Measurements from ENCODE around the gene SLCO6A1.

SLCO6A1 gene

GRCh38 chr5:102498271-102499034 is at the start of gene SLCO6A1:
Gene SLCO6A1, minus strand, starts transcription at chr5:102499001. Its CDS starts 157 bp downstream, at chr5:102498844.
- no peaks in the 10 kb centered on the region for H3K4me1 ChIP-seq (ENCODE audit: control insufficient read depth, insufficient read depth, low read length)
- no peak within 1 kb of the TSS for H3K27ac ChIP-seq (ENCODE audit: low read depth, low read length)
- no peak within 1 kb of the TSS for H3K9ac ChIP-seq (ENCODE audit: low read depth, low read length)
- H3K9me3 ChIP-seq (ENCODE audit: control insufficient read depth, insufficient read depth, low read length), result no peaks in the 10 kb centered on the region
- H3K4me3 ChIP-seq (ENCODE audit: low read depth, low read length), result no peak within 1 kb of the TSS
- H3K36me3 ChIP-seq (ENCODE audit: control insufficient read depth, insufficient read depth, low read length), result no peaks in the 10 kb centered on the region
- H3K27me3 ChIP-seq (ENCODE audit: control insufficient read depth, insufficient read depth, low read length), result no peaks in the 10 kb centered on the region

DNA sequence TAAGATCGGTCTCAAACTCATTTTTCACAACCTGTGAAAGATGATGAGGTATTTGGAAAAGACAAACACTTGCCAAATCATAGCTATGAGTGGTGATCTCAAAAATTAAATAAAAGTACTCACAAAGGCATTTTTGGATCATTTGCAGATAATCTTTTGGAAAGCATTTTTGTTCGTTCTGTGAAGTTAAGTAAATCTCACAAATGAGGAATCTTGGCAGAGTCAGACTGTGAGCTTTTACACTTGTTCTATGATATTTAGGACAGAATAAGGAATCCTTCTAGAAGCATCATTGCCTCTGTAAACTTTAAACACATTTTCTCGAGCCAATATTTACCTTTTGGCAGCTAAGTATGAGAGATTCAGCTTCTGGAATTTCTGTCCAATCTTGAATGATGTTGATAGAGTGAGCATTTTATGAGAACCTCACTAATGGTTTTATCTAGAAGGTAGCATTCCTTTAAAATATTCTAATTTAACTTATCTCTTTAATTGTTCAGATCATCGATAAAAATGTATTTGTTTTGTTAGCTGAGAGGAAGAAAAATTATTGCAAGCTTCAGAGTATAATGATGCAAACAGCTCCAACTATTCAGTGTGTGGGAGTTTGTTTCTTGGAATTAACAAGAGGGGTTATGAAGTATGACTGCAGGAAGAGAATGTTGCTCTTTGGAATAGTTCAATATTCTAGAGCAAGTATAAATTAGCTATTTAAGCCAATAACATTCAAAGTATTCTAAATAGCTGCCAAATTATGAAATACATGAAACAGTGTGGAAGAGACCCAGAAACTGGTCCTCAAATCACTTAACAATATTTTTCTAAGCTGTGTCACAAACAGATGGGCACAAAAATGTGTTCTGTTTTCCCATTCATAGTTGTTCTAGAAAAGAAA is 48.6 kb upstream of the SLCO6A1 start:
- Histone ChIP-seq H3K4me3 (ENCODE audit: low read depth, low read length) (no peak overlapping the region), H3K4me1 (ENCODE audit: control insufficient read depth, insufficient read depth, low read length) (no peaks in the 10 kb centered on the region), H3K27ac (ENCODE audit: low read depth, low read length) (no peak overlapping the region), H3K36me3 (ENCODE audit: control insufficient read depth, insufficient read depth, low read length) (no peaks in the 10 kb centered on the region), H3K9ac (ENCODE audit: low read depth, low read length) (no peak overlapping the region), H3K9me3 (ENCODE audit: control insufficient read depth, insufficient read depth, low read length) (no peaks in the 10 kb centered on the region), H3K27me3 (ENCODE audit: control insufficient read depth, insufficient read depth, low read length) (no peaks in the 10 kb centered on the region)

DNA sequence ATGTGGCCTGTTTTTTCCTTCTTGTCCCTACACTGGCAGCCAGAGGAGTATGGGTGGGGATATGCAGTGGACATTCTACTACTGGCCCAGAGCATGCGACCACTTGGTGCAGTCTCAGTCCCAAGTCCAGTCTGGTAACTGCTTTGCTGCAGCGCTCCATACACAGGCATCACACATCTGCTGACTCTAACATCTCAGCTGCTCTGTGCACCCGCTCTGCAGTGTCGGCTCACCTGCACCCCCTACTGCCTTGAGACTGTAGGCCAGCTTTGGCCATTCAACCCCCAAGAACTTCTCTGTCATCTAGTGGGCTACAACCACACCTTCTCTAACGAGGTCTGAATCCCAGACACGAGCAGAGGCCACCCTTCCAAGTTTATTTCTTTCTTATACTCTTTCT is 46.4 kb upstream of the SLCO6A1 start:
- no peaks in the 10 kb centered on the region for H3K9me3 ChIP-seq (ENCODE audit: control insufficient read depth, insufficient read depth, low read length)
- no peak overlapping the region for H3K4me3 ChIP-seq (ENCODE audit: low read depth, low read length)
- H3K27ac ChIP-seq (ENCODE audit: low read depth, low read length), result no peak overlapping the region
- no peaks in the 10 kb centered on the region for H3K27me3 ChIP-seq (ENCODE audit: control insufficient read depth, insufficient read depth, low read length)
- no peaks in the 10 kb centered on the region for H3K36me3 ChIP-seq (ENCODE audit: control insufficient read depth, insufficient read depth, low read length)
- H3K9ac ChIP-seq (ENCODE audit: low read depth, low read length), result no peak overlapping the region
- no peaks in the 10 kb centered on the region for H3K4me1 ChIP-seq (ENCODE audit: control insufficient read depth, insufficient read depth, low read length)

DNA sequence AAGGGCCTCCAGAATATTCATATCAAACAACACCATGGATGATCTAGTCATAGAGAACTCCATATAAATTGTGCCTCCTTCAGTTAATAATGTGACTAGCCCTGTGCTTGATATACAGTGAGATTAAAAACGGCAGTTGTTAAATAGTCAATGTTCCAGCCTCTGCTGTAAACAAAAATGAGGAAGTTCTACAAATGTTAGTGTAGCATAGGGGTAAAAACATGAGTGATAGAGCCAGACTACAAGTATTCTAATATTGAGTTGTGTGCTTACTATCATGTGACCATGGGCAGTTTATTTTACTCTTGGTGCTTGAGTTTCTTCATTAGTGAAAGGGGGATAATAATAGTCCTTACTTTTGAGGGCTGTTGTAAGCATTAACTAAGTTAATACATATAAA is 43.3 kb upstream of the SLCO6A1 start:
- Histone ChIP-seq H3K9ac (ENCODE audit: low read depth, low read length) (no peak overlapping the region), H3K27me3 (ENCODE audit: control insufficient read depth, insufficient read depth, low read length) (no peaks in the 10 kb centered on the region), H3K36me3 (ENCODE audit: control insufficient read depth, insufficient read depth, low read length) (no peaks in the 10 kb centered on the region), H3K27ac (ENCODE audit: low read depth, low read length) (no peak overlapping the region), H3K4me1 (ENCODE audit: control insufficient read depth, insufficient read depth, low read length) (0 out of 2 replicates have a peak, but pooled peaks cover 4% of the 10 kb centered on the region), H3K9me3 (ENCODE audit: control insufficient read depth, insufficient read depth, low read length) (no peaks in the 10 kb centered on the region), H3K4me3 (ENCODE audit: low read depth, low read length) (no peak overlapping the region)

DNA sequence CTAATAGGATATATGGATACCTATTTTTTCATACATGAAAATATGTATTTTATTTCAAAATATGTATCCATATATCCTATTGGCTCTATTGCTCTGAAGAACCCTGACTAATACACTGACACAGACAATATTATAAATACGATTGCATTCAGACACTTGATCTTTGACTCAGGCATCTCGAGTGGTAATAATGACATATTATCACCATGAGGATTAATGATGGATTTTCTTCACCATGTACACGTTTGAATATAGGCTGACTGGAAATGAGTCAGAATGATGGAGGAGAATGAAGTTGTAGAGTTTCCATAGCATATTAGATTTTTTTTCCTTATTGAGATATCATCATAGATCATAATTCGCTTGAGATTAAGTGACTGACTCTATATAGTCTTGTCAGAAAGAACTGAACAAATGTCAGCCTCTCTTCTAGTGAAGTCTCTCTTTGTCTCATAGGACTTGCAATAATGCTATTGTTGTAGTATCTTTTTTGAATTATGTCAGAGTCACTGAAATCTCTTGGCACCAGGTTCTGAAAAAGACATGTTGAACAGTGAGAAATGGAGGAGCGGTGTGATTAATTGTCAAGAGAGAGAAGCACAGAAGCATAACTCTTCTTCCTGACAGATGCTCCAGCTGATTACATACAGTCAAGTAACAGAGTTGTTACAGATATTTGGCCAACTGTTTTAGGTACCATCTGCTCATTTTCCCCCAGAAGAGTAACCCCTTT is 41.4 kb upstream of the SLCO6A1 start:
- Histone ChIP-seq H3K4me3 (ENCODE audit: low read depth, low read length) (no peak overlapping the region), H3K4me1 (ENCODE audit: control insufficient read depth, insufficient read depth, low read length) (0 out of 2 replicates have a peak, but pooled peaks cover 5% of the 10 kb centered on the region), H3K36me3 (ENCODE audit: control insufficient read depth, insufficient read depth, low read length) (no peaks in the 10 kb centered on the region), H3K9ac (ENCODE audit: low read depth, low read length) (no peak overlapping the region), H3K9me3 (ENCODE audit: control insufficient read depth, insufficient read depth, low read length) (no peaks in the 10 kb centered on the region), H3K27me3 (ENCODE audit: control insufficient read depth, insufficient read depth, low read length) (no peaks in the 10 kb centered on the region), H3K27ac (ENCODE audit: low read depth, low read length) (no peak overlapping the region)

DNA sequence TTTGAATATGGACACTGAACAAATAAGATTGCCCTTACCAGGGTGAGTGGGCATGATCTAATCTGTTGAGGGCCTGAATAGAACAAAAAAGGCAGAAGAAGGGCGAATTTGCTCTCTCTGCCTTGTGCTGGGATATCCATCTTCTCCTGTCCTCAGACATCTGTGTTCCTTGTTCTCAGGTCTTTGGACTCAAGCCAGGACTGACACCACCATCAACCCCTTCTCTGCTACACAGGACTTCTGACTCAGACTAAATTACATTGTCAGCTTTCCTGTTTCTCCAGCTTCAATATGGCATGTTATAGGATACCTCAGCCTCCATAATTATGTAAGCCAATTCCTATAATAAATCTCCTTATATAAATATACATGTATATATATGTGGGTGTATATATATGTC is 40.8 kb upstream of the SLCO6A1 start:
- no peaks in the 10 kb centered on the region for H3K9me3 ChIP-seq (ENCODE audit: control insufficient read depth, insufficient read depth, low read length)
- no peak overlapping the region for H3K9ac ChIP-seq (ENCODE audit: low read depth, low read length)
- H3K36me3 ChIP-seq (ENCODE audit: control insufficient read depth, insufficient read depth, low read length), result no peaks in the 10 kb centered on the region
- no peak overlapping the region for H3K27ac ChIP-seq (ENCODE audit: low read depth, low read length)
- H3K27me3 ChIP-seq (ENCODE audit: control insufficient read depth, insufficient read depth, low read length), result no peaks in the 10 kb centered on the region
- H3K4me1 ChIP-seq (ENCODE audit: control insufficient read depth, insufficient read depth, low read length), result 0 out of 2 replicates have a peak, but pooled peaks cover 5% of the 10 kb centered on the region
- H3K4me3 ChIP-seq (ENCODE audit: low read depth, low read length), result no peak overlapping the region

DNA sequence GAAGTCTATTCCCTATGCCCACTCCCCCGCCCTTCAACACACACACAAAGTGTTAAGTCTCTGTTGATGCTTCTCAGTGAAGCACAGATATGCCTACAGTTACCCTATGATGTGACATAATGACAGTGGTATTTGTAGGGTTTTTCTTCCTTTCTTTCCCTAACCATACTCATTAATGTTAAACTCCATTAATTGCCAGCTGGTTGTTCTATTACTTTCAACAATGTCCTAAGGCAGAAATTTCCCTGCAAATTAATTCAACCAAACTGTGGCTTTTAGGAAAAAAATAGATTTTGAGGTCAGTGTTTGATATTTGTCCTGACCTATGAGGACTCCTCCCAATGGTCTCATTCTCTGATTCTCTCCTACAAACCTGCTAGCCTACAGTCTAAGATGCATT is 38.2 kb upstream of the SLCO6A1 start:
- H3K27me3 ChIP-seq (ENCODE audit: control insufficient read depth, insufficient read depth, low read length), result no peaks in the 10 kb centered on the region
- H3K4me3 ChIP-seq (ENCODE audit: low read depth, low read length), result no peak overlapping the region
- no peaks in the 10 kb centered on the region for H3K9me3 ChIP-seq (ENCODE audit: control insufficient read depth, insufficient read depth, low read length)
- 0 out of 2 replicates have a peak, but pooled peaks cover 5% of the 10 kb centered on the region for H3K4me1 ChIP-seq (ENCODE audit: control insufficient read depth, insufficient read depth, low read length)
- H3K9ac ChIP-seq (ENCODE audit: low read depth, low read length), result no peak overlapping the region
- no peak overlapping the region for H3K27ac ChIP-seq (ENCODE audit: low read depth, low read length)
- H3K36me3 ChIP-seq (ENCODE audit: control insufficient read depth, insufficient read depth, low read length), result no peaks in the 10 kb centered on the region

DNA sequence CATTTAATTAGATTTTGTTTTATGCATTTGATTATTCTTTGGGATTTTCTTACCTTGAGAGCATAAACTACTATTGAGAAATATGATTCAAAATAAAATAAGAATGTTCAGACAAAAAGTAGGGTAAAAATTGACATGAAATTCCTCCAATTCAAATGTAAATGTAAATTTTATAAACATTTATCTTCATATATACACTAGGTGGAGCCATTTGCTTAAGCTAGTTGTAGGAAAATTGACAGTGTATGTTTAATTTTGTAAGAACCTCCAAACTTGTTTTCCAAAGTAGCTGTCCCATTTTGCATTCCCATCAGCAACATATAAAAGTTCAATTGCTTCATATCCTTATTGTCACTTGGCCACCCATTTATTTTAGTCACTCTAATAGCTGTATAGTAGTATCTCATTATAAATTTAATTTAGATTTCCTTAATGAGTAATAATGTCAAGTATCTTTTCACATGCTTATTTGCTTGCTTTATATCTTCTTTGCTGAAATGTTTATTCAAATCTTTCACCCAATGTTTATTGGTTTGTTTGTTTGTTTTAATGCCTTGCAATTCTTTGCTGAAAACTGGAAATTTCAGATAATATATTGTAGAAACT is 37.6 kb upstream of the SLCO6A1 start:
- Histone ChIP-seq H3K27me3 (ENCODE audit: control insufficient read depth, insufficient read depth, low read length) (no peaks in the 10 kb centered on the region), H3K4me3 (ENCODE audit: low read depth, low read length) (no peak overlapping the region), H3K9me3 (ENCODE audit: control insufficient read depth, insufficient read depth, low read length) (no peaks in the 10 kb centered on the region), H3K9ac (ENCODE audit: low read depth, low read length) (no peak overlapping the region), H3K4me1 (ENCODE audit: control insufficient read depth, insufficient read depth, low read length) (0 out of 2 replicates have a peak, but pooled peaks cover 5% of the 10 kb centered on the region), H3K27ac (ENCODE audit: low read depth, low read length) (no peak overlapping the region), H3K36me3 (ENCODE audit: control insufficient read depth, insufficient read depth, low read length) (no peaks in the 10 kb centered on the region)

GRCh38 chr5:102532123-102532522 is 33.3 kb upstream of the SLCO6A1 start:
- H3K9ac ChIP-seq (ENCODE audit: low read depth, low read length), result no peak overlapping the region
- H3K27ac ChIP-seq (ENCODE audit: low read depth, low read length), result no peak overlapping the region
- H3K36me3 ChIP-seq (ENCODE audit: control insufficient read depth, insufficient read depth, low read length), result no peaks in the 10 kb centered on the region
- no peaks in the 10 kb centered on the region for H3K27me3 ChIP-seq (ENCODE audit: control insufficient read depth, insufficient read depth, low read length)
- H3K9me3 ChIP-seq (ENCODE audit: control insufficient read depth, insufficient read depth, low read length), result no peaks in the 10 kb centered on the region
- no peak overlapping the region for H3K4me3 ChIP-seq (ENCODE audit: low read depth, low read length)
- 0 out of 2 replicates have a peak, but pooled peaks cover 1% of the 10 kb centered on the region for H3K4me1 ChIP-seq (ENCODE audit: control insufficient read depth, insufficient read depth, low read length)

- Histone ChIP-seq H3K36me3 (ENCODE audit: control insufficient read depth, insufficient read depth, low read length) (no peaks in the 10 kb centered on the region), H3K4me3 (ENCODE audit: low read depth, low read length) (no peak overlapping the region), H3K27me3 (ENCODE audit: control insufficient read depth, insufficient read depth, low read length) (no peaks in the 10 kb centered on the region), H3K4me1 (ENCODE audit: control insufficient read depth, insufficient read depth, low read length) (no peaks in the 10 kb centered on the region), H3K27ac (ENCODE audit: low read depth, low read length) (no peak overlapping the region), H3K9me3 (ENCODE audit: control insufficient read depth, insufficient read depth, low read length) (no peaks in the 10 kb centered on the region), H3K9ac (ENCODE audit: low read depth, low read length) (no peak overlapping the region)
Observed at GRCh38 chr5:102531506-102531905, 32.7 kb upstream of the SLCO6A1 start.

Measured in HUES48 (cell line).